HEK293T (cell line): Measurements from ENCODE around the gene C16orf54.

ENCODE experiments used
- ELF4 ChIP-seq: fragments of 450-650 bp; IDR thresholded peaks from 2 replicates; pipeline ENCODE4 v1.6.1; 2017; ENCODE audit warnings: antibody characterized with exemption
- FOXM1 ChIP-seq: fragments of 450-650 bp; IDR thresholded peaks from 2 replicates; pipeline ENCODE4 v1.6.1; 2017; ENCODE audit warnings: mild to moderate bottlenecking, borderline replicate concordance
- HDGF ChIP-seq: fragments of 450-650 bp; IDR thresholded peaks from 2 replicates; pipeline ENCODE4 v1.6.1; 2017; ENCODE audit warnings: antibody characterized with exemption, borderline replicate concordance
- NFRKB ChIP-seq: fragments of 450-650 bp; IDR thresholded peaks from 2 replicates; pipeline ENCODE4 v1.6.1; 2016; ENCODE audit warnings: mild to moderate bottlenecking, moderate library complexity
- SUZ12 ChIP-seq: fragments of 450-650 bp; IDR thresholded peaks from 2 replicates; pipeline ENCODE4 v1.6.1; 2016; ENCODE audit warnings: mild to moderate bottlenecking
- ZNF384 ChIP-seq: fragments of 450-650 bp; IDR thresholded peaks from 2 replicates; pipeline ENCODE4 v1.6.1; 2016

DNA sequence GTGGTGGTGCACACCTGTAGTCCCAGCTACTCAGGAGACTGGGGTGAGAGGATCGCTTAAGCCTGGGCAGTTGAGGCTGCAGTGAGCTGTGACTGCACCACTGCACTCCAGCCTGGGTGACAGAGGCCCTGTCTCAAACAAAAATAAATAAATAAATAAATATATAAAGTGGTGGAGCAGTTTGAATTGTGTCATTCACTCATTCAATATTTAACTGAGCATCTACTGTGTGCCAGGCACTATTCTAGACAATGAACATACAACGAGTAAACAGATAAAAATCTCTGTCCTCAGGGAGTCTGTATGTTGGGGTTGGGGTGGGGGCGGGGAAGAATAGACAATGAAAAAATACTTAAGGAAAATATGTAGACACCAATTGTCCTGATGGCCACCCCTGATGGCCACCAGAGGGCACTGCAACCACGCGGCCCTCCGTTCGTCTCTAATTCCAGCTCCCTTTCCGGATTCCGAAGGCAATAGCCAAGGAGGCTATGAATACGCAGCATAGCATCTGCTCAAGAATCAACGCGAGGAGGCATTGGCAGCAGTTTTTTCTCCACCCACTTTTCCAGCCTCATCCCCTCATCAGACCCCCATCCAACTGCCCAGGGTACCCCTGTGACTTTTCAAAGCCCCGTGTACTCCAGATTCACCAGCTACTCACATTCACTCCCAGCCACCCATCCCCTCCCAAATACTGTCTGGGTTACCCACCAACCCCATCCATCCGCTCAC lies 45.4 kb downstream of the C16orf54 start:
- TF ChIP-seq ELF4 (no peak), ZNF384 (no peak), FOXM1 (no peak), HDGF (no peak), SUZ12 (no peak), NFRKB (no peak)
